Esophagus muscularis mucosa (tissue), 4 donors: ENCODE data around the gene SPHKAP.

ENCODE experiments used
- EP300 ChIP-seq: sonication (generic); formaldehyde crosslinking; IDR thresholded peaks from one replicate; pipeline ENCODE4 v1.6.1; 2017; ENCODE audit warnings: antibody characterized with exemption
- POLR2A ChIP-seq: fragments of 450-650 bp; IDR thresholded peaks from one replicate; pipeline ENCODE4 v1.6.1; 2017; ENCODE audit warnings: antibody characterized with exemption, moderate library complexity, mild to moderate bottlenecking, low read depth
- POLR2AphosphoS5 ChIP-seq, 2 donors: sonication (generic); formaldehyde crosslinking; IDR thresholded peaks; one replicate each; pipeline ENCODE4 v1.6.1; 2017; ENCODE audit warnings: antibody characterized with exemption in 2 of 2
- TF ChIP-seq, protein P1 (sequence below), 3 experiments: fragments of 200-600 bp in 2 of 3; fragments of 450-650 bp in 1 of 3; sonication (generic) in 2 of 3; IDR thresholded peaks; one replicate each; pipeline ENCODE4 v1.5.1; 2017 to 2019; ENCODE audit warnings: antibody characterized with exemption in 3 of 3, mild to moderate bottlenecking in 2 of 3, moderate library complexity in 1 of 3

DNA sequence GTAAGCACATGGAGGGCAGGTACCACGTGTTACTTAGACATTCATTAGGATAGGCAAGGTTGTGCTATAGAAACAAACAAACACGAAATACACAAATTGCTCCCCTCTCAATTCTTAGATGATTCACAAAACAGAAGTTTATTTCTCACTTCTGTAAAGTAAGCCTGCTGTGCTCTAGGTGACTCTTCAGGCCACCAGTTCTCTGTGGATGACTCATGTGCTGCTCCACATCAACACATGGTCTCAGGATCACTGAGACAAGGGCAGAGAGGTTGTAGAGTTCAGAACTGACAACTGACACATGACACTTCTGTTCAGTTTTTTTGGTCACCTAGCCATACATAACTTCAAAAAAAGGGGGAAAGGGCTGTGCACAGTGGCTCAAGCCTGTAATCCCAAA, 239.5 kb downstream of the SPHKAP start:
- no peak for TF ChIP-seq POLR2AphosphoS5 (IDR thresholded peaks at IDR 0.05)
- TF ChIP-seq, protein P1, sequence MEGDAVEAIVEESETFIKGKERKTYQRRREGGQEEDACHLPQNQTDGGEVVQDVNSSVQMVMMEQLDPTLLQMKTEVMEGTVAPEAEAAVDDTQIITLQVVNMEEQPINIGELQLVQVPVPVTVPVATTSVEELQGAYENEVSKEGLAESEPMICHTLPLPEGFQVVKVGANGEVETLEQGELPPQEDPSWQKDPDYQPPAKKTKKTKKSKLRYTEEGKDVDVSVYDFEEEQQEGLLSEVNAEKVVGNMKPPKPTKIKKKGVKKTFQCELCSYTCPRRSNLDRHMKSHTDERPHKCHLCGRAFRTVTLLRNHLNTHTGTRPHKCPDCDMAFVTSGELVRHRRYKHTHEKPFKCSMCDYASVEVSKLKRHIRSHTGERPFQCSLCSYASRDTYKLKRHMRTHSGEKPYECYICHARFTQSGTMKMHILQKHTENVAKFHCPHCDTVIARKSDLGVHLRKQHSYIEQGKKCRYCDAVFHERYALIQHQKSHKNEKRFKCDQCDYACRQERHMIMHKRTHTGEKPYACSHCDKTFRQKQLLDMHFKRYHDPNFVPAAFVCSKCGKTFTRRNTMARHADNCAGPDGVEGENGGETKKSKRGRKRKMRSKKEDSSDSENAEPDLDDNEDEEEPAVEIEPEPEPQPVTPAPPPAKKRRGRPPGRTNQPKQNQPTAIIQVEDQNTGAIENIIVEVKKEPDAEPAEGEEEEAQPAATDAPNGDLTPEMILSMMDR (IDR thresholded peaks at IDR 0.05), result no peak
- TF ChIP-seq POLR2A, result no peak
- TF ChIP-seq EP300, result no peak
